ENCODE measurements around the gene HSPA12B.

DNA sequence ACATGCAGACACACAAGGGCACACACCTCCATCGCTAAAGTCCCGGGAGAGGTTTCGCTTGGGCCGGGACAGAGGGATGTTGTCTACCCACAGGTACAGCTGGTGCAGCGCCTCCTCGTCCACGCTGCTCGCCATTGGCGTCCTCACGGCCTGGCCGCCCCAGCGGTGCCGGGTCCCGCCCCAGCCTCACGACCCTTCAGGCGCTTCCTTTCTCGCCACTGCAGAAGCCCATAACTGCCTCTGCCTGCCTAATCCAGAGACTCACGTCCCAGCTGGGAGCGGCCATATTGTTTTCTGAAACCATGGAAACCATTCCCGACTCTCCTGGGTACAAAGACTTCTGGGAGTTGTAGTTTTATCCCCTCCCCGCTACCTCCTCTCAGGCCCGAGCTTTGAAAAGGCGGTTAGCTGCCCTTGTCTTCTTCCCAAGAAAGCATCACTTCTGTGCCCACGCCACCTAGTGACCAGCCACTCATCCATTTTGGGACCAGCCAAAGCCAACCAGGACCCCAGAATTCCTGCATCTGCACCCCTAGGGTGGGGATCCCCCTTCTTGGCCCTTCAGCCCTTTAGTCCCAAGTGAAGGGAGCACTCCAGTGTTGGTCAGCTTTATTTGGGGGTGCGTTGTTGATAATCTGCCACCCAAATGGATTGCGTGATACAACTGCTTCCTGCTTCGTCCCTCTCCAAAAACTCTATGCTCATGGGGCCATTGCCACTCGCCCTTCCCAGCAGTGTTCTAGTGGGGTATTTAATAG is 48.8 kb downstream of the HSPA12B start, which contains the start of gene SPEF1:
- TF ChIP-seq, protein P1, sequence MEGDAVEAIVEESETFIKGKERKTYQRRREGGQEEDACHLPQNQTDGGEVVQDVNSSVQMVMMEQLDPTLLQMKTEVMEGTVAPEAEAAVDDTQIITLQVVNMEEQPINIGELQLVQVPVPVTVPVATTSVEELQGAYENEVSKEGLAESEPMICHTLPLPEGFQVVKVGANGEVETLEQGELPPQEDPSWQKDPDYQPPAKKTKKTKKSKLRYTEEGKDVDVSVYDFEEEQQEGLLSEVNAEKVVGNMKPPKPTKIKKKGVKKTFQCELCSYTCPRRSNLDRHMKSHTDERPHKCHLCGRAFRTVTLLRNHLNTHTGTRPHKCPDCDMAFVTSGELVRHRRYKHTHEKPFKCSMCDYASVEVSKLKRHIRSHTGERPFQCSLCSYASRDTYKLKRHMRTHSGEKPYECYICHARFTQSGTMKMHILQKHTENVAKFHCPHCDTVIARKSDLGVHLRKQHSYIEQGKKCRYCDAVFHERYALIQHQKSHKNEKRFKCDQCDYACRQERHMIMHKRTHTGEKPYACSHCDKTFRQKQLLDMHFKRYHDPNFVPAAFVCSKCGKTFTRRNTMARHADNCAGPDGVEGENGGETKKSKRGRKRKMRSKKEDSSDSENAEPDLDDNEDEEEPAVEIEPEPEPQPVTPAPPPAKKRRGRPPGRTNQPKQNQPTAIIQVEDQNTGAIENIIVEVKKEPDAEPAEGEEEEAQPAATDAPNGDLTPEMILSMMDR (IDR thresholded peaks at IDR 0.05; ENCODE audit: low read length): peak; percentile 42; the same call in 1 of the 2 replicates
- no peak for TF ChIP-seq EZH2 (IDR thresholded peaks at IDR 0.05; ENCODE audit: borderline replicate concordance, low read length)
